Brain microvascular endothelial cell (primary cell): ENCODE results near the gene RPSA.
"Not testable (repeated sequence)": the region's sequence is repeated elsewhere in the genome, so short reads cannot be mapped to it uniquely, and the experiment has no call there.

ENCODE experiments used
- DNase-seq: peaks from one replicate; pipeline ENCODE4 v3.0.0-alpha.2; 2020
- H3K27ac ChIP-seq: fragments of 250-450 bp; sonication (Bioruptor Pico); 2 replicates; pipeline ENCODE4 v1.5.1; 2020; ENCODE audit warnings: mild to moderate bottlenecking, moderate library complexity
- H3K27me3 ChIP-seq: fragments of 250-450 bp; sonication (Bioruptor Pico); replicated peaks from 2 replicates; pipeline ENCODE4 v1.5.1; 2020; ENCODE audit warnings: mild to moderate bottlenecking
- H3K36me3 ChIP-seq: fragments of 250-450 bp; sonication (Bioruptor Pico); replicated peaks from 2 replicates; pipeline ENCODE4 v1.5.1; 2020; ENCODE audit warnings: mild to moderate bottlenecking
- H3K4me3 ChIP-seq: 2 replicates; pipeline ENCODE4 v1.5.1; 2011; ENCODE audit warnings: low read depth, mild to moderate bottlenecking, control low read depth, low read length, moderate library complexity
- in situ Hi-C: cut with HindIII; loops from 2 replicates; pipeline ENCODE4 v1.10.0; 2017; ENCODE audit warnings: low sequenced_read_pairs, low pct_ligation_motif_present
- TF ChIP-seq, protein P1 (sequence below): IDR thresholded peaks from 2 replicates; pipeline ENCODE4 v1.5.1; 2011; ENCODE audit warnings: low read depth, mild to moderate bottlenecking, moderate library complexity, low read length, control low read depth, inconsistent platforms; ENCODE audit errors: missing control alignments

The RPSA gene

DNA sequence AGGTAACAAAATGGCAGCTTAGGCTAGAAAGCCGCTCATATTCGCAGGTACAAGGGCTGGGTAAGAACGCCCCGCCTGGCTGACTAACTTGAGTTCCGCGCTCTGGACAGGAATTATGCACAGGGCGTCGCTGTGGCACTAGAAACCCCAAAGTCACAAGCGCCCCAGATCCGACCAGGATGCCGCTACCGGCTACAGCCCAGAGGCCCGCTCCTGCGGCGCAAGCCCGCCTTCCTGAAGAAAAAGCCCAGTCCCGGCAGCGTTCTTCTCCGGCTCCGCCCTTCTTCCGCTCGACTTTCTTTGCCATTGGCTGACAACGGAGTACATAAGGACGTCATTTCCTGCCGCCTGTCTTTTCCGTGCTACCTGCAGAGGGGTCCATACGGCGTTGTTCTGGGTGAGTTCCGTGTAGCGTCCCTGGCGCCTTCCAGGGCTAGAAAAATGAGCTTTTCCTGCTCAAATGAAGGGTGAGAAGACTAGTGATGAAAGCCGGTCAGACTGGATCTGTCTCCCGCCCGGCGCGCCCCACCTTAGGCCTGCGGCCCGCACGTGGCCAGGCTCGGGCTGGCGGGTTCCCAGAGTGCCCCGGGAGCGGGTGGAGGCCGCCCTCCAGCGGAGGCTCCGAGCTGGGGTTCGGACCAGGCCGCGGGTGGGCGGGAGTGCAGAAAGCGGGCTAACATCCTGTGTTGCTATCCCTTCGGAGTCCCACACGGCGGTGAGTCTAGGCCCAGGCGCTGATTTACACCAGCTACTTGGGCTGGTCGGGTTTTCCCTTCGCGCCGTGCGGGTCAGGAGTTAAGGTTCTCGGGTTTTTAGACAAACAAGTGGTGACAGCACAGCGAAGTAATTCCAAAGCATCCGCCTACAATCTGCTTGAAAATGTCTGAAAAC, at the start of gene RPSA:
Gene RPSA, plus strand, starts transcription at position 353 of the 891 bp plus-strand sequence. CDS start 934 bp downstream, outside the sequence.
- Histone ChIP-seq H3K36me3 (peaks cover 42% of the 10 kb centered on the region), H3K4me3 (peak within 1 kb of the TSS; percentile 90), H3K27me3 (no peaks in the 10 kb centered on the region), H3K27ac (peak within 1 kb of the TSS; percentile 72)
- peak; percentile 96 for DNase-seq
- TF ChIP-seq, protein P1, sequence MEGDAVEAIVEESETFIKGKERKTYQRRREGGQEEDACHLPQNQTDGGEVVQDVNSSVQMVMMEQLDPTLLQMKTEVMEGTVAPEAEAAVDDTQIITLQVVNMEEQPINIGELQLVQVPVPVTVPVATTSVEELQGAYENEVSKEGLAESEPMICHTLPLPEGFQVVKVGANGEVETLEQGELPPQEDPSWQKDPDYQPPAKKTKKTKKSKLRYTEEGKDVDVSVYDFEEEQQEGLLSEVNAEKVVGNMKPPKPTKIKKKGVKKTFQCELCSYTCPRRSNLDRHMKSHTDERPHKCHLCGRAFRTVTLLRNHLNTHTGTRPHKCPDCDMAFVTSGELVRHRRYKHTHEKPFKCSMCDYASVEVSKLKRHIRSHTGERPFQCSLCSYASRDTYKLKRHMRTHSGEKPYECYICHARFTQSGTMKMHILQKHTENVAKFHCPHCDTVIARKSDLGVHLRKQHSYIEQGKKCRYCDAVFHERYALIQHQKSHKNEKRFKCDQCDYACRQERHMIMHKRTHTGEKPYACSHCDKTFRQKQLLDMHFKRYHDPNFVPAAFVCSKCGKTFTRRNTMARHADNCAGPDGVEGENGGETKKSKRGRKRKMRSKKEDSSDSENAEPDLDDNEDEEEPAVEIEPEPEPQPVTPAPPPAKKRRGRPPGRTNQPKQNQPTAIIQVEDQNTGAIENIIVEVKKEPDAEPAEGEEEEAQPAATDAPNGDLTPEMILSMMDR: peak; percentile 43
- in situ Hi-C loops: no loop called here

DNA sequence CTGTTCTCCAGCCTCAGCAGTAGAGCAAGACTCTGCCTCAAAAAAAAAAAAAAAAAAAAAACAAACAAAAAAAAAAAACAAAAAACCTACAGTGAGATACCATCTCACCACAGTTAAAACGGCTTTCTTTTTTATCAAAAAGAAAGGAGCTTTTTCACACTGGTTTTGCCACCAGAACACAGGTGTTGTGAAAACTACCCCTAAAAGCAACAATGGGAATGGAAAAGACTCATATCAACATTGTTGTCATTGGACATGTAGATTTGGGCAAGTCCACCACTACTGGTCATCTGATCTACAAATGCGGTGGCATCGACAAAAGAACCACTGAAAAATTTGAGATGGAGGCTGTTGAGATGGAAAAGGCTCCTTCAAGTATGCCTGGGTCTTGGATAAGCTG, 48.2 kb upstream of the RPSA start:
- in situ Hi-C loops: no loop called here
- Histone ChIP-seq H3K36me3 (no peaks in the 10 kb centered on the region), H3K4me3 (no peak overlapping the region), H3K27ac (no peak overlapping the region), H3K27me3 (no peaks in the 10 kb centered on the region)
- TF ChIP-seq, protein P1: no peak
- DNase-seq: no peak

GRCh38 chr3:39361252-39361927, 45.1 kb upstream of the RPSA start:
- Histone ChIP-seq H3K27me3 (no peaks in the 10 kb centered on the region), H3K27ac (no peak overlapping the region), H3K36me3 (no peaks in the 10 kb centered on the region), H3K4me3 (no peak overlapping the region)
- TF ChIP-seq, protein P1: no peak
- in situ Hi-C loops: no loop called here
- no peak for DNase-seq

GRCh38 chr3:39362192-39362591, 44.3 kb upstream of the RPSA start:
- in situ Hi-C loops: no loop called here
- DNase-seq: no peak
- TF ChIP-seq, protein P1: no peak
- no peaks in the 10 kb centered on the region for H3K36me3 ChIP-seq
- no peak overlapping the region for H3K27ac ChIP-seq
- H3K4me3 ChIP-seq: no peak overlapping the region
- H3K27me3 ChIP-seq: no peaks in the 10 kb centered on the region

DNA sequence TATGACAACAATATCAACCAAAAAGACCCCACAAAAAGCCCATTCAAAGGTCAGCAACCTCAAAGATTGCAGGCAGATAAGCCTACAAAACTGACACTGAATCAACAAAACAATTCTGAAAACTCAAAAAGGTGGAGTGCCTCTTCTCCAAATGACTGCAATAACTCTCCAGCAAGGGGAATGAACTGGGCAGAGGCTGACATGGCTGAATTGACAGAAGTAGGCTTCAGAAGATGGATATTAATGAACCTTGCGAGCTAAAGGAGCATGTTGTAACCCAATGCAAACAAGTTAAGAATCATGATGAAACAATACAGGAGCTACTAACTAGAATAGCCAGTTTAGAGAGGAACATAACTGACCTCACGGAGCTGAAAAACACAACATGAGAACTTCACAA, 43.7 kb upstream of the RPSA start:
- no peaks in the 10 kb centered on the region for H3K36me3 ChIP-seq
- TF ChIP-seq, protein P1: no peak
- H3K4me3 ChIP-seq: no peak overlapping the region
- DNase-seq: no peak
- H3K27ac ChIP-seq: no peak overlapping the region
- no peaks in the 10 kb centered on the region for H3K27me3 ChIP-seq
- in situ Hi-C loops: no loop called here

- in situ Hi-C loops, H3K36me3 ChIP-seq, H3K4me3 ChIP-seq, DNase-seq, H3K27ac ChIP-seq, H3K27me3 ChIP-seq: not testable (repeated sequence)
Observed at GRCh38 chr3:39370450-39370849, 36.1 kb upstream of the RPSA start.
